CD14-positive monocyte (primary cell): ENCODE data around the gene BAG5. TPM values are rescaled to one million over a fixed set of nuclear protein-coding genes. Genes with fewer than 3 reads are reported as not detected.
A peak's percentile ranks its signal among the peaks of the same experiment; 100 is the strongest.

Source experiments
- DNase-seq, 3 donors: peaks; one replicate each; pipeline ENCODE4 v3.0.0-alpha.2; 2011 to 2022
- H2AFZ ChIP-seq: 2 replicates; pipeline ENCODE4 v1.6.0; 2012; ENCODE audit warnings: mild to moderate bottlenecking, low read depth, low read length, inconsistent platforms; ENCODE audit not compliant: insufficient read depth, poor library complexity, severe bottlenecking
- H3K27ac ChIP-seq, 2 donors: 1 replicate in 1 of 2; 2 replicates in 1 of 2; pipeline ENCODE4 v1.5.1; 2012 to 2013; ENCODE audit warnings: low read length in 2 of 2, control low read depth in 1 of 2, inconsistent platforms in 1 of 2, low read depth in 1 of 2, mild to moderate bottlenecking in 1 of 2
- H3K27me3 ChIP-seq, 2 donors: one replicate each; pipeline versions ENCODE4 v1.6.0 to v1.6.1; 2011 to 2013; ENCODE audit warnings: low read length in 2 of 2; ENCODE audit not compliant: control insufficient read depth in 2 of 2, insufficient read depth in 2 of 2
- H3K36me3 ChIP-seq, 2 donors: replicated peaks in 1 of 2; 1 replicate in 1 of 2; 2 replicates in 1 of 2; pipeline versions ENCODE4 v1.5.1 to v1.6.1; 2012 to 2013; ENCODE audit warnings: low read length in 2 of 2, control low read depth in 1 of 2, inconsistent platforms in 1 of 2, mild to moderate bottlenecking in 1 of 2; ENCODE audit not compliant: insufficient read depth in 2 of 2, control insufficient read depth in 1 of 2
- H3K4me1 ChIP-seq, 2 donors: 1 replicate in 1 of 2; 2 replicates in 1 of 2; pipeline versions ENCODE4 v1.5.1 to v1.6.1; 2012 to 2013; ENCODE audit warnings: low read length in 2 of 2, control low read depth in 1 of 2, inconsistent platforms in 1 of 2, mild to moderate bottlenecking in 1 of 2, moderate library complexity in 1 of 2; ENCODE audit not compliant: insufficient read depth in 2 of 2, control insufficient read depth in 1 of 2
- H3K4me2 ChIP-seq: replicated peaks from 2 replicates; pipeline ENCODE3; 2012; ENCODE audit warnings: low read length, moderate library complexity, mild to moderate bottlenecking; ENCODE audit not compliant: poor library complexity, severe bottlenecking; ENCODE audit errors: extremely low read depth
- H3K4me3 ChIP-seq, 3 experiments: fragments of 200-600 bp in 1 of 3; sonication (generic) in 1 of 3; replicated peaks in 1 of 3; 1 replicate in 2 of 3; 2 replicates in 1 of 3; pipeline ENCODE4 v1.5.1; 2011 to 2013; ENCODE audit warnings: low read length in 3 of 3, mild to moderate bottlenecking in 3 of 3, control low read depth in 2 of 3, low read depth in 2 of 3, inconsistent platforms in 1 of 3, moderate library complexity in 1 of 3
- H3K79me2 ChIP-seq: 2 replicates; pipeline ENCODE4 v1.6.0; 2012; ENCODE audit warnings: mild to moderate bottlenecking, control low read depth, inconsistent platforms, low read length, moderate library complexity; ENCODE audit not compliant: insufficient read depth
- H3K9ac ChIP-seq: 2 replicates; pipeline ENCODE4 v1.6.0; 2017; ENCODE audit warnings: low read length, mild to moderate bottlenecking; ENCODE audit not compliant: insufficient read depth, poor library complexity, severe bottlenecking
- H3K9me3 ChIP-seq, 2 donors: replicated peaks in 1 of 2; 1 replicate in 1 of 2; 2 replicates in 1 of 2; pipeline versions ENCODE4 v1.5.1 to v1.6.1; 2012 to 2013; ENCODE audit warnings: low read length in 2 of 2, control low read depth in 1 of 2; ENCODE audit not compliant: control insufficient read depth in 1 of 2, insufficient read depth in 1 of 2
- H4K20me1 ChIP-seq: 2 replicates; pipeline ENCODE4 v1.6.0; 2012; ENCODE audit warnings: mild to moderate bottlenecking, low read length, control low read depth, moderate library complexity; ENCODE audit not compliant: insufficient read depth
- H3K27ac Mint-ChIP-seq, 7 donors: one replicate each; pipeline ENCODE4 v1.8.0; 2020; ENCODE audit warnings: mild to moderate bottlenecking in 7 of 7, mixed read lengths in 7 of 7, moderate library complexity in 6 of 7, inconsistent platforms in 2 of 7
- H3K27me3 Mint-ChIP-seq, 3 donors: one replicate each; pipeline ENCODE4 v1.8.0; 2021 to 2022; ENCODE audit warnings: low read depth in 3 of 3, mild to moderate bottlenecking in 3 of 3, mixed read lengths in 3 of 3, moderate library complexity in 3 of 3, inconsistent platforms in 1 of 3
- H3K36me3 Mint-ChIP-seq, 2 donors: one replicate each; pipeline ENCODE4 v1.8.0; 2020; ENCODE audit warnings: mixed read lengths in 2 of 2, inconsistent platforms in 1 of 2, mild to moderate bottlenecking in 1 of 2
- H3K4me1 Mint-ChIP-seq: one replicate; pipeline ENCODE4 v1.8.0; 2020; ENCODE audit warnings: mild to moderate bottlenecking, mixed read lengths
- H3K4me3 Mint-ChIP-seq, 2 donors: one replicate each; pipeline ENCODE4 v1.8.0; 2020; ENCODE audit warnings: mild to moderate bottlenecking in 2 of 2, mixed read lengths in 2 of 2, moderate library complexity in 1 of 2
- H3K9me3 Mint-ChIP-seq, 7 donors: one replicate each; pipeline ENCODE4 v1.8.0; 2020 to 2022; ENCODE audit warnings: mixed read lengths in 7 of 7, mild to moderate bottlenecking in 6 of 7, moderate library complexity in 6 of 7, inconsistent platforms in 2 of 7
- WGBS: methylation state at CpG from one replicate; pipeline ENCODE4 v1.1.5; 2013; ENCODE audit warnings: missing lambda C conversion rate; ENCODE audit not compliant: insufficient coverage; 5-methylcytosine and 5-hydroxymethylcytosine counted together
- intact Hi-C, 2 donors: fragments of 100-400 bp; cut with micrococcal nuclease; formaldehyde crosslinking; loops; one replicate each; pipeline versions ENCODE4 v1.15.0 to v1.15.1; 2023
- polyA plus RNA-seq, 3 donors: library from polyadenylated mRNA; depleted of rRNA in 1 of 3; unstranded in 2 of 3; stranded (reverse) in 1 of 3; fragments of 300-500 nt in 2 of 3; fragments of >200 nt in 1 of 3; fragmentation: Illumina TruSeq in 2 of 3; gene quantifications; 1 replicate in 2 of 3; 2 replicates in 1 of 3; pipeline ENCODE4 v1.2.3, GENCODE V29; 2012 to 2021
- TF ChIP-seq, protein P1 (sequence below): fragments of 200-600 bp; IDR thresholded peaks from one replicate; pipeline ENCODE4 v1.8.0; 2022; ENCODE audit warnings: antibody characterized with exemption, mild to moderate bottlenecking

The BAG5 gene
- polyA plus RNA-seq, 3 donors, result 4.7 to 33.1 (median 30.1) TPM

DNA sequence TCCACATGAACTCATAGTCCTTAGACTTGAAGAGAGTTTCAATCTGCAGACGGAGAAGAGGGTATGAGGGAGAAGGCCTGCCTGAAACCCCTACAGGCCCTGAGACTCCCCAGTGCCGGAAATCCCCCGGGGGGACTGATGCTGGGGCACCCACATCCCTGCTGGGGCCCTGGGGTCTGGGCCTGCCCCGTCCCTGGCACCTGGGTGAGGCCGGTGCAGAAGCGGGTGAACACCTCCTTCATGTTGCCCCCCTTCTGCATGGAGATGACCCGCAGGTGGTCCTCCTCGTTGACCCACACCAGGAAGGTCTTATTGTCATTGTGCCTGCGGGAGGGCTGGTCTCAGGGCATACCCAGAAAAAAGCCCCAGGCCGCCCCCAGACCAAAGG, 42.2 kb downstream of the BAG5 start:
- Histone ChIP-seq H2AFZ (peak overlapping the region; percentile 72), H3K9me3 (peaks cover 6 to 9% of the 10 kb centered on the region in 2 donors), H3K9ac (no peak overlapping the region), H3K4me1 (peaks cover 16 to 39% of the 10 kb centered on the region in 2 donors), H3K4me2 (peak overlapping the region; percentile 78), H3K4me3 (peak overlapping the region in 1 of 3 experiments; percentile 69), H4K20me1 (peaks cover 26% of the 10 kb centered on the region), H3K36me3 (no peaks in the 10 kb centered on the region), H3K27me3 (peaks cover 20 to 41% of the 10 kb centered on the region in 2 donors), H3K79me2 (no peaks in the 10 kb centered on the region), H3K27ac (no peak overlapping the region)
- TF ChIP-seq, protein P1, sequence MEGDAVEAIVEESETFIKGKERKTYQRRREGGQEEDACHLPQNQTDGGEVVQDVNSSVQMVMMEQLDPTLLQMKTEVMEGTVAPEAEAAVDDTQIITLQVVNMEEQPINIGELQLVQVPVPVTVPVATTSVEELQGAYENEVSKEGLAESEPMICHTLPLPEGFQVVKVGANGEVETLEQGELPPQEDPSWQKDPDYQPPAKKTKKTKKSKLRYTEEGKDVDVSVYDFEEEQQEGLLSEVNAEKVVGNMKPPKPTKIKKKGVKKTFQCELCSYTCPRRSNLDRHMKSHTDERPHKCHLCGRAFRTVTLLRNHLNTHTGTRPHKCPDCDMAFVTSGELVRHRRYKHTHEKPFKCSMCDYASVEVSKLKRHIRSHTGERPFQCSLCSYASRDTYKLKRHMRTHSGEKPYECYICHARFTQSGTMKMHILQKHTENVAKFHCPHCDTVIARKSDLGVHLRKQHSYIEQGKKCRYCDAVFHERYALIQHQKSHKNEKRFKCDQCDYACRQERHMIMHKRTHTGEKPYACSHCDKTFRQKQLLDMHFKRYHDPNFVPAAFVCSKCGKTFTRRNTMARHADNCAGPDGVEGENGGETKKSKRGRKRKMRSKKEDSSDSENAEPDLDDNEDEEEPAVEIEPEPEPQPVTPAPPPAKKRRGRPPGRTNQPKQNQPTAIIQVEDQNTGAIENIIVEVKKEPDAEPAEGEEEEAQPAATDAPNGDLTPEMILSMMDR, result no peak
- Mint-ChIP-seq H3K27ac (no peak overlapping the region), H3K27me3 (peaks cover 42 to 56% (median 43%) of the 10 kb centered on the region in 3 donors), H3K9me3 (peaks cover 0 to 16% (median 6%) of the 10 kb centered on the region in 7 donors), H3K36me3 (peaks cover 0 to 7% of the 10 kb centered on the region in 2 donors), H3K4me3 (peak overlapping the region; percentile 69 to 73), H3K4me1 (peaks cover 13% of the 10 kb centered on the region)
- no peak for DNase-seq
- WGBS, result 75% methylated on average over 9 of the region's 10 CpGs
- intact Hi-C loops, result loop anchor here in 1 of 2 donors (5.0 to 10.0 kb wide), 2 partner anchors 42 to 185 kb away; partner anchors contain the start of genes BAG5, COA8 and EIF5

DNA sequence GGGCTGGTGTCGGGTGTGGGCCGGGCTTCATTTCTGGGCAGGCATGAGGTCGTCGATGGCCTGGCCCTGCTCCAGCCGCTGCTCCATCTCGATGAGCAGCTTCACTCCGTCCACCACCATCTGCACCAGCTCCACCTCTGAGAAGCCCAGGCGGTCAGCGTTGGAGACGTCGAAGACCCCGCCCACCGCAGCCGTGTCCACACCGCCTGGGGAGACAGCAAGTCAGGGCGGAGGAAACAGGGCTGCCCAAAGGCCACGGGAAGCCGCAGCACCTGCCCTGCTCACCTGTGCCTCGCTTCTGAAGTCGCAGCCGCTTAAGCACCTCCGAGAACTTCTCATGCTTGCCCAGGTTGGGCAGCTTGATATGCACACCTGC, 42.6 kb downstream of the BAG5 start:
- Histone ChIP-seq H2AFZ (no peak overlapping the region), H3K4me1 (peaks cover 16 to 39% of the 10 kb centered on the region in 2 donors), H3K27ac (no peak overlapping the region), H3K36me3 (no peaks in the 10 kb centered on the region), H3K9ac (no peak overlapping the region), H4K20me1 (peaks cover 30% of the 10 kb centered on the region), H3K9me3 (peaks cover 6 to 9% of the 10 kb centered on the region in 2 donors), H3K4me2 (no peak overlapping the region), H3K79me2 (no peaks in the 10 kb centered on the region), H3K27me3 (peaks cover 20 to 39% of the 10 kb centered on the region in 2 donors), H3K4me3 (no peak overlapping the region)
- Mint-ChIP-seq H3K9me3 (peaks cover 0 to 16% (median 6%) of the 10 kb centered on the region in 7 donors), H3K36me3 (peaks cover 0 to 7% of the 10 kb centered on the region in 2 donors), H3K4me1 (peaks cover 13% of the 10 kb centered on the region), H3K4me3 (peak overlapping the region in 1 of 2 donors; percentile 48), H3K27ac (no peak overlapping the region), H3K27me3 (peaks cover 38 to 54% (median 40%) of the 10 kb centered on the region in 3 donors)
- no peak for DNase-seq
- WGBS, result 84% methylated on average over 20 of the region's 22 CpGs
- TF ChIP-seq, protein P1, result no peak
- intact Hi-C loops, result loop anchor here in 1 of 2 donors (1.0 to 10.0 kb wide), 3 partner anchors 26 to 185 kb away; partner anchors contain the start of genes BAG5, COA8 and EIF5
